GM19395 (cell line): Measurements from ENCODE around the gene ANXA10.
"Not testable (repeated sequence)": the region's sequence is repeated elsewhere in the genome, so short reads cannot be mapped to it uniquely, and the experiment has no call there.

Experiments
- ATAC-seq: cut with Tn5 transposase; IDR thresholded peaks from one replicate; pipeline ENCODE4 v1.9.1; 2021; ENCODE audit warnings: mild to moderate bottlenecking, moderate library complexity; ENCODE audit not compliant: unreplicated experiment

Gene ANXA10

GRCh38 chr4:168118116-168118655 lies 25.8 kb downstream of the ANXA10 start:
- ATAC-seq, result no peak

GRCh38 chr4:168119100-168119499 lies 26.8 kb downstream of the ANXA10 start:
- ATAC-seq, result no peak

GRCh38 chr4:168119890-168120289 lies 27.6 kb downstream of the ANXA10 start:
- ATAC-seq, result no peak

- ATAC-seq, result no peak
These were observed 28.5 kb downstream of the ANXA10 start for GRCh38 chr4:168120811-168121210.

GRCh38 chr4:168124008-168124641 lies 31.8 kb downstream of the ANXA10 start:
- no peak for ATAC-seq

GRCh38 chr4:168126952-168127351 lies 34.6 kb downstream of the ANXA10 start:
- ATAC-seq, result no peak

GRCh38 chr4:168128601-168129000 lies 36.3 kb downstream of the ANXA10 start:
- ATAC-seq, result no peak

- ATAC-seq, result no peak
These were observed 36.9 kb downstream of the ANXA10 start for GRCh38 chr4:168129046-168129772.

- ATAC-seq, result no peak
These were observed 37.5 kb downstream of the ANXA10 start for GRCh38 chr4:168129802-168130201.

- ATAC-seq, result no peak
These were observed 38.9 kb downstream of the ANXA10 start for GRCh38 chr4:168131196-168131595.

- no peak for ATAC-seq
These were observed 42.3 kb downstream of the ANXA10 start for GRCh38 chr4:168134651-168135050.

- not testable (repeated sequence) for ATAC-seq
These were observed 43.5 kb downstream of the ANXA10 start for GRCh38 chr4:168135860-168136259.

GRCh38 chr4:168137695-168138094 lies 45.4 kb downstream of the ANXA10 start:
- ATAC-seq, result not testable (repeated sequence)

GRCh38 chr4:168138143-168138542 lies 45.8 kb downstream of the ANXA10 start:
- no peak for ATAC-seq

- no peak for ATAC-seq
These were observed 47.0 kb downstream of the ANXA10 start for GRCh38 chr4:168139336-168139735.

GRCh38 chr4:168141733-168142132 lies 49.4 kb downstream of the ANXA10 start:
- no peak for ATAC-seq

- ATAC-seq, result no peak
These were observed 51.3 kb downstream of the ANXA10 start for GRCh38 chr4:168143601-168144000.

GRCh38 chr4:168150420-168151050 lies 58.2 kb downstream of the ANXA10 start:
- ATAC-seq, result no peak

- ATAC-seq, result no peak
These were observed 59.0 kb downstream of the ANXA10 start for GRCh38 chr4:168151327-168151726.

- no peak for ATAC-seq
These were observed 60.6 kb downstream of the ANXA10 start for GRCh38 chr4:168152837-168153500.
